ENCODE measurements around the gene DCLK1. TPM values are rescaled to one million over a fixed set of nuclear protein-coding genes. Genes with fewer than 3 reads are reported as not detected.

The DCLK1 gene
- total and polyA plus RNA-seq, 10 of the 15 experiments (the other 5 are each of a cell fraction or from before 2014, with no cell fraction given) = not detected

DNA sequence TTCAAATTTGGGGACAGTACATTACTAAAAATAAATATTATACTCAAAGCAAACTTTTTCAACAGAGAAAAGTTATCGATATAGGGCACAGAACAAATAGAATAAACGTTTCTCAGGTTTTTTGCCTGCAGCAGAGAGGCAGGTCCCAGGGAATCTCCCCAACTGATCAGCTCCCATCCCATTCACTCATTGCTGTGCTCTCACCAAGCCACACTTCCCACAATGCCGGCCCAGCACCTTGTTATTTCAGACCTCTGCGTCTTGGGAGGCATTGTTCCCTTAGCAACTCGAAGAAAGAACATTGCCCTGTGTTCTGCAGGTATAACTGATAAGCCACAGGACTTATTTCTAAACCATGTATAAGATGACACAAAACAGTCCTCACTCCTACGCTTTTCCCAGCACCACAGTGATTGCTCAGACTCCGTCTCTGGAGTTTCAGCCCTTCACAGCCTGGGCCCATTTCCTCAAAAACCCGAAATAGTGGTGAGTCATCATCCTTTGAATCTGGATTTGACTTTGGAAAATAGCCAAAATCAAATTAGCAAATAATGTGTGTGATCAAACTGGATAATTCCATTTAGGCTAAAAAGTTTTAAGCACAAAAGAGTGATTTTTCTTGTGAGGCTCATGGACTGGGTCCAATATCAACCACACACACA lies 100.4 kb downstream of the DCLK1 start:
- ChIA-PET CTCF (no interaction called here), RAD21 (ENCODE audit: unreplicated experiment) (no interaction called here), SMC1A (ENCODE audit: uncharacterized antibody, unreplicated experiment) (interaction anchor here (0.6 kb wide), 1 partner anchor 228 kb away, joined by 3 read pairs; no protein-coding TSS in a partner anchor), POLR2A (no interaction called here)
- FAIRE-seq (no peak), DNase-seq (ENCODE audit: low read depth, low spot score) (no peak), ATAC-seq (no peak; the same call in 2 of the 3 replicates)
- H3K27me3 ChIP-seq (replicated peaks in 1 of 2; ENCODE audit: control insufficient read depth in 2 of 2, insufficient read depth in 2 of 2, low read length in 1 of 2) = no peaks in the 10 kb centered on the region
- H3K79me2 ChIP-seq (ENCODE audit: control insufficient read depth, insufficient read depth, low read length) = no peaks in the 10 kb centered on the region
- no peak overlapping the region for H3K4me2 ChIP-seq (ENCODE audit: control insufficient read depth, insufficient read depth)
- H3K4me1 ChIP-seq (ENCODE audit: control insufficient read depth, insufficient read depth, low read length) = no peaks in the 10 kb centered on the region
- intact Hi-C loops (cut with micrococcal nuclease; ENCODE audit: unreplicated experiment) = no loop called here
- no peak overlapping the region for H3K9ac ChIP-seq (ENCODE audit: control insufficient read depth, insufficient read depth, low read length)
- no peak overlapping the region for H2AFZ ChIP-seq (ENCODE audit: control insufficient read depth, low read depth, low read length)
- in situ Hi-C loops (cut with MboI) = no loop called here
- no peaks in the 10 kb centered on the region for H3K9me3 ChIP-seq (replicated peaks; ENCODE audit: control insufficient read depth, insufficient read depth, low read length)
- H3K27ac ChIP-seq (ENCODE audit: control insufficient read depth, insufficient read depth) = no peak overlapping the region
- 18% methylated on average over 8 of the region's 8 CpGs for WGBS (ENCODE audit: insufficient coverage, insufficient replicate concordance, low lambda C conversion rate, missing lambda C conversion rate)
- no peaks in the 10 kb centered on the region for H3K36me3 ChIP-seq (ENCODE audit: control insufficient read depth in 2 of 2, insufficient read depth in 2 of 2, low read length in 1 of 2)
- no peaks in the 10 kb centered on the region for H4K20me1 ChIP-seq (ENCODE audit: control insufficient read depth, insufficient read depth)
- H3K4me3 ChIP-seq = no peak overlapping the region
- no TSS peak for BruUV-seq (replicated peaks)
- TF ChIP-seq, protein P1, sequence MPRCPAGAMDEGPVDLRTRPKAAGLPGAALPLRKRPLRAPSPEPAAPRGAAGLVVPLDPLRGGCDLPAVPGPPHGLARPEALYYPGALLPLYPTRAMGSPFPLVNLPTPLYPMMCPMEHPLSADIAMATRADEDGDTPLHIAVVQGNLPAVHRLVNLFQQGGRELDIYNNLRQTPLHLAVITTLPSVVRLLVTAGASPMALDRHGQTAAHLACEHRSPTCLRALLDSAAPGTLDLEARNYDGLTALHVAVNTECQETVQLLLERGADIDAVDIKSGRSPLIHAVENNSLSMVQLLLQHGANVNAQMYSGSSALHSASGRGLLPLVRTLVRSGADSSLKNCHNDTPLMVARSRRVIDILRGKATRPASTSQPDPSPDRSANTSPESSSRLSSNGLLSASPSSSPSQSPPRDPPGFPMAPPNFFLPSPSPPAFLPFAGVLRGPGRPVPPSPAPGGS (IDR thresholded peaks at IDR 0.05; ENCODE audit: borderline replicate concordance, insufficient read depth, low read depth, low read length, poor library complexity, severe bottlenecking) = no peak
- TF ChIP-seq, protein P2, sequence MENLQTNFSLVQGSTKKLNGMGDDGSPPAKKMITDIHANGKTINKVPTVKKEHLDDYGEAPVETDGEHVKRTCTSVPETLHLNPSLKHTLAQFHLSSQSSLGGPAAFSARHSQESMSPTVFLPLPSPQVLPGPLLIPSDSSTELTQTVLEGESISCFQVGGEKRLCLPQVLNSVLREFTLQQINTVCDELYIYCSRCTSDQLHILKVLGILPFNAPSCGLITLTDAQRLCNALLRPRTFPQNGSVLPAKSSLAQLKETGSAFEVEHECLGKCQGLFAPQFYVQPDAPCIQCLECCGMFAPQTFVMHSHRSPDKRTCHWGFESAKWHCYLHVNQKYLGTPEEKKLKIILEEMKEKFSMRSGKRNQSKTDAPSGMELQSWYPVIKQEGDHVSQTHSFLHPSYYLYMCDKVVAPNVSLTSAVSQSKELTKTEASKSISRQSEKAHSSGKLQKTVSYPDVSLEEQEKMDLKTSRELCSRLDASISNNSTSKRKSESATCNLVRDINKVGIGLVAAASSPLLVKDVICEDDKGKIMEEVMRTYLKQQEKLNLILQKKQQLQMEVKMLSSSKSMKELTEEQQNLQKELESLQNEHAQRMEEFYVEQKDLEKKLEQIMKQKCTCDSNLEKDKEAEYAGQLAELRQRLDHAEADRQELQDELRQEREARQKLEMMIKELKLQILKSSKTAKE (IDR thresholded peaks at IDR 0.05; ENCODE audit: low read depth, poor library complexity, severe bottlenecking) = no peak
- TF ChIP-seq IKZF1 (conservative IDR thresholded peaks at IDR 0.05) (peak; percentile 74), MTA3 (IDR thresholded peaks at IDR 0.05; ENCODE audit: borderline replicate concordance, low read length) (no peak), MTA2 (IDR thresholded peaks at IDR 0.05; ENCODE audit: low read depth) (peak; percentile 46; the same call in 1 of the 2 replicates), EZH2 (IDR thresholded peaks at IDR 0.05; ENCODE audit: borderline replicate concordance, control insufficient read depth, low read depth, low read length) (no peak), ETV6 (conservative IDR thresholded peaks at IDR 0.05 in 1 of 2, IDR thresholded peaks at IDR 0.05 in 1 of 2; ENCODE audit: borderline replicate concordance in 1 of 2, low read depth in 1 of 2) (no peak), IKZF2 (IDR thresholded peaks at IDR 0.05) (peak; percentile 44 to 57; a peak in 2 of 4 replicates), SRF (IDR thresholded peaks at IDR 0.05; ENCODE audit: low read depth in 2 of 2, low read length in 2 of 2) (no peak), TAF1 (IDR thresholded peaks at IDR 0.05; ENCODE audit: borderline replicate concordance, low read depth, low read length) (no peak), SUZ12 (IDR thresholded peaks at IDR 0.05; ENCODE audit: unreplicated experiment) (no peak), NR2C2 (IDR thresholded peaks at IDR 0.05; ENCODE audit: borderline replicate concordance, control insufficient read depth, insufficient read length, low read depth) (no peak)
- TF ChIP-seq, protein P3, sequence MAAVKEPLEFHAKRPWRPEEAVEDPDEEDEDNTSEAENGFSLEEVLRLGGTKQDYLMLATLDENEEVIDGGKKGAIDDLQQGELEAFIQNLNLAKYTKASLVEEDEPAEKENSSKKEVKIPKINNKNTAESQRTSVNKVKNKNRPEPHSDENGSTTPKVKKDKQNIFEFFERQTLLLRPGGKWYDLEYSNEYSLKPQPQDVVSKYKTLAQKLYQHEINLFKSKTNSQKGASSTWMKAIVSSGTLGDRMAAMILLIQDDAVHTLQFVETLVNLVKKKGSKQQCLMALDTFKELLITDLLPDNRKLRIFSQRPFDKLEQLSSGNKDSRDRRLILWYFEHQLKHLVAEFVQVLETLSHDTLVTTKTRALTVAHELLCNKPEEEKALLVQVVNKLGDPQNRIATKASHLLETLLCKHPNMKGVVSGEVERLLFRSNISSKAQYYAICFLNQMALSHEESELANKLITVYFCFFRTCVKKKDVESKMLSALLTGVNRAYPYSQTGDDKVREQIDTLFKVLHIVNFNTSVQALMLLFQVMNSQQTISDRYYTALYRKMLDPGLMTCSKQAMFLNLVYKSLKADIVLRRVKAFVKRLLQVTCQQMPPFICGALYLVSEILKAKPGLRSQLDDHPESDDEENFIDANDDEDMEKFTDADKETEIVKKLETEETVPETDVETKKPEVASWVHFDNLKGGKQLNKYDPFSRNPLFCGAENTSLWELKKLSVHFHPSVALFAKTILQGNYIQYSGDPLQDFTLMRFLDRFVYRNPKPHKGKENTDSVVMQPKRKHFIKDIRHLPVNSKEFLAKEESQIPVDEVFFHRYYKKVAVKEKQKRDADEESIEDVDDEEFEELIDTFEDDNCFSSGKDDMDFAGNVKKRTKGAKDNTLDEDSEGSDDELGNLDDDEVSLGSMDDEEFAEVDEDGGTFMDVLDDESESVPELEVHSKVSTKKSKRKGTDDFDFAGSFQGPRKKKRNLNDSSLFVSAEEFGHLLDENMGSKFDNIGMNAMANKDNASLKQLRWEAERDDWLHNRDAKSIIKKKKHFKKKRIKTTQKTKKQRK (IDR thresholded peaks at IDR 0.05; ENCODE audit: low read depth, low read length) = no peak
- TF ChIP-seq, protein P4, sequence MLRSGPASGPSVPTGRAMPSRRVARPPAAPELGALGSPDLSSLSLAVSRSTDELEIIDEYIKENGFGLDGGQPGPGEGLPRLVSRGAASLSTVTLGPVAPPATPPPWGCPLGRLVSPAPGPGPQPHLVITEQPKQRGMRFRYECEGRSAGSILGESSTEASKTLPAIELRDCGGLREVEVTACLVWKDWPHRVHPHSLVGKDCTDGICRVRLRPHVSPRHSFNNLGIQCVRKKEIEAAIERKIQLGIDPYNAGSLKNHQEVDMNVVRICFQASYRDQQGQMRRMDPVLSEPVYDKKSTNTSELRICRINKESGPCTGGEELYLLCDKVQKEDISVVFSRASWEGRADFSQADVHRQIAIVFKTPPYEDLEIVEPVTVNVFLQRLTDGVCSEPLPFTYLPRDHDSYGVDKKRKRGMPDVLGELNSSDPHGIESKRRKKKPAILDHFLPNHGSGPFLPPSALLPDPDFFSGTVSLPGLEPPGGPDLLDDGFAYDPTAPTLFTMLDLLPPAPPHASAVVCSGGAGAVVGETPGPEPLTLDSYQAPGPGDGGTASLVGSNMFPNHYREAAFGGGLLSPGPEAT (IDR thresholded peaks at IDR 0.05; ENCODE audit: low read depth) = peak; percentile 35; the same call in 1 of the 2 replicates
